CD4-positive, alpha-beta memory T cell (primary cell): Measurements from ENCODE around the gene CTXND1. TPM values are rescaled to one million over a fixed set of nuclear protein-coding genes. Genes with fewer than 3 reads are reported as not detected.

ENCODE experiments used
- CTCF ChIA-PET: fragments of 350-600 bp; sonication (Branson Sonifier 250); formaldehyde crosslinking; loops from one replicate; lab custom pipeline; 2021; ENCODE audit warnings: inconsistent platforms; ENCODE audit not compliant: partially characterized antibody; lab: Charles Lee
- POLR2A ChIA-PET: fragments of 350-600 bp; sonication (Branson Sonifier 250); formaldehyde crosslinking; loops from one replicate; lab custom pipeline; 2021; ENCODE audit not compliant: partially characterized antibody; lab: Charles Lee
- DNase-seq, 5 donors: peaks; one replicate each; pipeline versions ENCODE4 v3.0.0 to v3.0.0-alpha.2; 2020 to 2022; ENCODE audit warnings: mixed read lengths in 1 of 5
- H3K27ac ChIP-seq: one replicate; pipeline ENCODE4 v1.7.0; 2013; ENCODE audit warnings: low read depth, low read length
- H3K27me3 ChIP-seq: 2 replicates; pipeline ENCODE4 v1.7.0; 2013; ENCODE audit warnings: mild to moderate bottlenecking, low read length, moderate library complexity; ENCODE audit not compliant: insufficient read depth
- H3K36me3 ChIP-seq: 2 replicates; pipeline ENCODE4 v1.7.0; 2013; ENCODE audit warnings: mild to moderate bottlenecking, low read length, moderate library complexity; ENCODE audit not compliant: insufficient read depth
- H3K4me1 ChIP-seq: 2 replicates; pipeline ENCODE4 v1.7.0; 2013; ENCODE audit warnings: mild to moderate bottlenecking, low read length, moderate library complexity; ENCODE audit not compliant: insufficient read depth
- H3K4me3 ChIP-seq, 2 donors: one replicate each; pipeline ENCODE4 v1.7.0; 2013; ENCODE audit warnings: low read length in 2 of 2, mild to moderate bottlenecking in 1 of 2
- H3K9me3 ChIP-seq, 2 donors: one replicate each; pipeline ENCODE4 v1.7.0; 2013; ENCODE audit warnings: low read length in 2 of 2, control low read depth in 1 of 2; ENCODE audit not compliant: control insufficient read depth in 1 of 2
- H3K27ac Mint-ChIP-seq, 7 donors: one replicate each; pipeline ENCODE4 v1.8.0; 2020 to 2021; ENCODE audit warnings: mixed read lengths in 7 of 7, mild to moderate bottlenecking in 6 of 7, inconsistent platforms in 3 of 7, moderate library complexity in 3 of 7
- H3K27me3 Mint-ChIP-seq, 2 donors: one replicate each; pipeline ENCODE4 v1.8.0; 2020 to 2021; ENCODE audit warnings: mixed read lengths in 2 of 2
- H3K36me3 Mint-ChIP-seq, 2 donors: one replicate each; pipeline ENCODE4 v1.8.0; 2020 to 2021; ENCODE audit warnings: mixed read lengths in 2 of 2, inconsistent platforms in 1 of 2, mild to moderate bottlenecking in 1 of 2
- H3K4me1 Mint-ChIP-seq, 4 donors: one replicate each; pipeline ENCODE4 v1.8.0; 2020 to 2021; ENCODE audit warnings: mixed read lengths in 4 of 4, mild to moderate bottlenecking in 1 of 4
- H3K4me3 Mint-ChIP-seq, 8 donors: one replicate each; pipeline ENCODE4 v1.8.0; 2020 to 2021; ENCODE audit warnings: mixed read lengths in 8 of 8, mild to moderate bottlenecking in 7 of 8, moderate library complexity in 6 of 8, inconsistent platforms in 3 of 8
- H3K9me3 Mint-ChIP-seq, 8 donors: one replicate each; pipeline ENCODE4 v1.8.0; 2020 to 2021; ENCODE audit warnings: mixed read lengths in 8 of 8, mild to moderate bottlenecking in 5 of 8, inconsistent platforms in 3 of 8, moderate library complexity in 1 of 8
- intact Hi-C: fragments of 100-400 bp; cut with micrococcal nuclease; formaldehyde crosslinking; loops from one replicate; pipeline ENCODE4 v1.15.1; 2023
- polyA plus RNA-seq, 2 donors: library from polyadenylated mRNA; unstranded; fragments of 300-500 nt; fragmentation: Illumina TruSeq; gene quantifications; one replicate each; pipeline ENCODE4 v1.2.3, GENCODE V29; 2021
- total RNA-seq, 2 experiments: library from RNA; stranded (reverse); gene quantifications; one replicate each; pipeline ENCODE4 v1.2.3, GENCODE V29; 2021

The CTXND1 gene
- total and polyA plus RNA-seq, 4 experiments from 2014 or later = not detected

GRCh38 chr15:80169768-80170357 is 82.2 kb downstream of the CTXND1 start:
- no peak overlapping the region for H3K27ac ChIP-seq
- no peak overlapping the region for H3K4me3 ChIP-seq
- no peaks in the 10 kb centered on the region for H3K27me3 Mint-ChIP-seq
- H3K4me1 Mint-ChIP-seq = no peaks in the 10 kb centered on the region
- H3K36me3 ChIP-seq = peaks cover 4% of the 10 kb centered on the region
- H3K9me3 Mint-ChIP-seq = no peaks in the 10 kb centered on the region
- no peaks in the 10 kb centered on the region for H3K4me1 ChIP-seq
- H3K27me3 ChIP-seq = no peaks in the 10 kb centered on the region
- ChIA-PET CTCF (no interaction called here), POLR2A (no interaction called here)
- intact Hi-C loops = loop anchor here (5.0 kb wide), 1 partner anchor 108 kb away; no protein-coding TSS in a partner anchor
- no peak overlapping the region for H3K27ac Mint-ChIP-seq
- DNase-seq = no peak
- peaks cover 3 to 7% of the 10 kb centered on the region in 2 donors for H3K36me3 Mint-ChIP-seq
- no peaks in the 10 kb centered on the region for H3K9me3 ChIP-seq
- H3K4me3 Mint-ChIP-seq = no peak overlapping the region

- peaks cover 7 to 17% of the 10 kb centered on the region in 2 donors for H3K36me3 Mint-ChIP-seq
- Histone ChIP-seq H3K36me3 (peaks cover 4% of the 10 kb centered on the region), H3K27me3 (no peaks in the 10 kb centered on the region), H3K27ac (no peak overlapping the region), H3K9me3 (no peaks in the 10 kb centered on the region), H3K4me1 (no peaks in the 10 kb centered on the region), H3K4me3 (no peak overlapping the region)
- no peak overlapping the region for H3K4me3 Mint-ChIP-seq
- intact Hi-C loops = no loop called here
- H3K9me3 Mint-ChIP-seq = no peaks in the 10 kb centered on the region
- no peaks in the 10 kb centered on the region for H3K4me1 Mint-ChIP-seq
- H3K27ac Mint-ChIP-seq = no peak overlapping the region
- H3K27me3 Mint-ChIP-seq = no peaks in the 10 kb centered on the region
- DNase-seq = no peak
- CTCF ChIA-PET = no interaction called here
- POLR2A ChIA-PET = no interaction called here
These were observed 83.6 kb downstream of the CTXND1 start for GRCh38 chr15:80168421-80168820.

- no peak for DNase-seq
- Histone ChIP-seq H3K9me3 (no peaks in the 10 kb centered on the region), H3K4me1 (no peaks in the 10 kb centered on the region), H3K27me3 (no peaks in the 10 kb centered on the region), H3K4me3 (no peak overlapping the region), H3K27ac (no peak overlapping the region), H3K36me3 (peaks cover 4% of the 10 kb centered on the region)
- CTCF ChIA-PET = interaction anchor here (1.1 kb wide), 1 partner anchor 10 kb away, joined by 3 read pairs; no protein-coding TSS in a partner anchor
- no peaks in the 10 kb centered on the region for H3K4me1 Mint-ChIP-seq
- no peaks in the 10 kb centered on the region for H3K27me3 Mint-ChIP-seq
- intact Hi-C loops = no loop called here
- POLR2A ChIA-PET = no interaction called here
- H3K27ac Mint-ChIP-seq = no peak overlapping the region
- peaks cover 4 to 20% of the 10 kb centered on the region in 2 donors for H3K36me3 Mint-ChIP-seq
- H3K9me3 Mint-ChIP-seq = no peaks in the 10 kb centered on the region
- no peak overlapping the region for H3K4me3 Mint-ChIP-seq
These were observed 84.1 kb downstream of the CTXND1 start for GRCh38 chr15:80167936-80168335.

GRCh38 chr15:80163897-80164296 is 88.1 kb downstream of the CTXND1 start:
- no peaks in the 10 kb centered on the region for H3K27me3 Mint-ChIP-seq
- POLR2A ChIA-PET = no interaction called here
- Histone ChIP-seq H3K27ac (no peak overlapping the region), H3K27me3 (no peaks in the 10 kb centered on the region), H3K4me3 (no peak overlapping the region), H3K36me3 (peaks cover 4% of the 10 kb centered on the region), H3K9me3 (no peaks in the 10 kb centered on the region), H3K4me1 (peaks cover 15% of the 10 kb centered on the region)
- peaks cover 5 to 22% (median 10%) of the 10 kb centered on the region in 4 donors for H3K4me1 Mint-ChIP-seq
- intact Hi-C loops = no loop called here
- DNase-seq = no peak
- peaks cover 8 to 35% of the 10 kb centered on the region in 2 donors for H3K36me3 Mint-ChIP-seq
- no peak overlapping the region for H3K4me3 Mint-ChIP-seq
- CTCF ChIA-PET = no interaction called here
- no peaks in the 10 kb centered on the region for H3K9me3 Mint-ChIP-seq
- no peak overlapping the region for H3K27ac Mint-ChIP-seq

- intact Hi-C loops = no loop called here
- H3K36me3 ChIP-seq = no peaks in the 10 kb centered on the region
- POLR2A ChIA-PET = no interaction called here
- peak overlapping the region in 2 of 7 donors; percentile 39 to 69 for H3K27ac Mint-ChIP-seq
- H3K4me1 ChIP-seq = peaks cover 15% of the 10 kb centered on the region
- H3K4me3 Mint-ChIP-seq = no peak overlapping the region
- no peak for DNase-seq
- no peaks in the 10 kb centered on the region for H3K27me3 ChIP-seq
- H3K4me3 ChIP-seq = no peak overlapping the region
- H3K4me1 Mint-ChIP-seq = peaks cover 5 to 22% (median 10%) of the 10 kb centered on the region in 4 donors
- H3K36me3 Mint-ChIP-seq = peaks cover 8 to 35% of the 10 kb centered on the region in 2 donors
- no peak overlapping the region for H3K27ac ChIP-seq
- H3K9me3 ChIP-seq = no peaks in the 10 kb centered on the region
- no peaks in the 10 kb centered on the region for H3K27me3 Mint-ChIP-seq
- CTCF ChIA-PET = no interaction called here
- H3K9me3 Mint-ChIP-seq = no peaks in the 10 kb centered on the region
These were observed 88.8 kb downstream of the CTXND1 start for GRCh38 chr15:80163217-80163616.

GRCh38 chr15:80162059-80162554 is 89.9 kb downstream of the CTXND1 start:
- ChIA-PET CTCF (interaction anchor here (2.5 kb wide), 1 partner anchor 11 kb away, joined by 11 read pairs; no protein-coding TSS in a partner anchor), POLR2A (no interaction called here)

GRCh38 chr15:80161468-80162016 is 90.5 kb downstream of the CTXND1 start:
- no peak for DNase-seq
- H3K9me3 ChIP-seq = no peaks in the 10 kb centered on the region
- no peak overlapping the region for H3K4me3 ChIP-seq
- CTCF ChIA-PET = interaction anchor here (1.4 to 2.5 kb wide), 3 partner anchors 11 to 780 kb away, joined by 4 to 11 read pairs (median 5); no protein-coding TSS in a partner anchor
- no peaks in the 10 kb centered on the region for H3K9me3 Mint-ChIP-seq
- intact Hi-C loops = no loop called here
- POLR2A ChIA-PET = interaction anchor here (0.6 to 1.3 kb wide), 2 partner anchors 10 to 978 kb away, joined by 3 read pairs; no protein-coding TSS in a partner anchor
- H3K27me3 ChIP-seq = no peaks in the 10 kb centered on the region
- peak overlapping the region in 1 of 7 donors; percentile 41 for H3K27ac Mint-ChIP-seq
- H3K27ac ChIP-seq = no peak overlapping the region
- peaks cover 8 to 35% of the 10 kb centered on the region in 2 donors for H3K36me3 Mint-ChIP-seq
- no peaks in the 10 kb centered on the region for H3K27me3 Mint-ChIP-seq
- H3K4me1 Mint-ChIP-seq = peaks cover 5 to 22% (median 10%) of the 10 kb centered on the region in 4 donors
- H3K4me3 Mint-ChIP-seq = no peak overlapping the region
- peaks cover 15% of the 10 kb centered on the region for H3K4me1 ChIP-seq
- no peaks in the 10 kb centered on the region for H3K36me3 ChIP-seq

More at GRCh38 chr15:80162059-80162554, 89.9 kb downstream of the CTXND1 start:
- no peak for DNase-seq
- Mint-ChIP-seq H3K27me3 (no peaks in the 10 kb centered on the region), H3K4me1 (peaks cover 5 to 22% (median 10%) of the 10 kb centered on the region in 4 donors), H3K9me3 (no peaks in the 10 kb centered on the region), H3K36me3 (peaks cover 8 to 35% of the 10 kb centered on the region in 2 donors), H3K27ac (no peak overlapping the region), H3K4me3 (no peak overlapping the region)
- Histone ChIP-seq H3K4me1 (peaks cover 15% of the 10 kb centered on the region), H3K27me3 (no peaks in the 10 kb centered on the region), H3K36me3 (no peaks in the 10 kb centered on the region), H3K9me3 (no peaks in the 10 kb centered on the region), H3K27ac (no peak overlapping the region), H3K4me3 (no peak overlapping the region)
- intact Hi-C loops = no loop called here
